Right lung (tissue), 5 donors: Measurements from ENCODE around the gene LYPD6. TPM values are rescaled to one million over a fixed set of nuclear protein-coding genes. Genes with fewer than 3 reads are reported as not detected.
"Not testable (repeated sequence)": the region's sequence is repeated elsewhere in the genome, so short reads cannot be mapped to it uniquely, and the experiment has no call there.

Experiments used
- DNase-seq, 2 donors: peaks; one replicate each; pipeline ENCODE4 v3.0.0-alpha.2; 2013
- polyA plus RNA-seq, 5 donors: library from polyadenylated mRNA; unstranded; fragments of 120-200 nt; gene quantifications; one replicate each; pipeline versions ENCODE4 v1.2.1 to v1.2.3, GENCODE V29; 2013; ENCODE audit warnings: inconsistent platforms in 1 of 5, low replicate concordance in 1 of 5; ENCODE audit not compliant: insufficient read length in 5 of 5, insufficient read depth in 1 of 5

LYPD6 gene
- polyA plus RNA-seq, 5 donors = 11.9 to 20.5 (median 16.9) TPM

DNA sequence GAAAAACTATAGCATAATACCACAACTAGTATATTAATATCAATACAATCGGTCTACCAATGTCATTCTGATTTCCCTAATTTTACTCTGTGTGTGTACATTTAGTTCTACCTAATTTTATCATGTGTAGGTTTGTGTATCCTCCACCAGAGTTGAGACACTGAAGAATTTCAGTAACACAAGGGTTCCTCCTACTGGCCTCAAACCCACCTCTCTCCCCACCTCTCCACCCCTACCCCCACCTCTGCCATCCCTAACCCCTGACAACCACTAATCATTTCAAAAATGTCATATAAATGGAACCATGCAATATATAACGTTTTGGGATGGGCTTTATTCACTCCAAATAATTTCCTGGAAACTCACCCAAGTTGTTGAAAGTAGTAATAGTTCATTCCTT lies 117.9 kb downstream of the LYPD6 start:
- no peak for DNase-seq

DNA sequence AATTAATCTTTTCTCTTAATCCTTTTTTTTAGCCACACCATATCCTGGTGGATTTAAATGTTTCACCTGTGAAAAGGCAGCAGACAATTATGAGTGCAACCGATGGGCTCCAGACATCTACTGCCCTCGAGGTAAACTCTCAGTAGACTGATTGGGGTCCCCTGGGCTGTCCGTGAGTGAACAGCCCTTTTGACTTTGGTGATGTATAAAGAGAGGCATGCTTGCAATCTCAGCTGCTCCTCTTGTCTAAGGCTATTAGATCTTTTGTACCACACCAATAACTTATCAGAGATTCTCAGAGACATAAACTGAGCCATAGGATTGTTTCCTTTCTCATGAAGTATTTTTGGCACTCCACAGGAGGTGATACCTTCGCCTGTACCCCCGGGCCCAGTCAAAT lies 118.6 kb downstream of the LYPD6 start:
- DNase-seq = no peak

DNA sequence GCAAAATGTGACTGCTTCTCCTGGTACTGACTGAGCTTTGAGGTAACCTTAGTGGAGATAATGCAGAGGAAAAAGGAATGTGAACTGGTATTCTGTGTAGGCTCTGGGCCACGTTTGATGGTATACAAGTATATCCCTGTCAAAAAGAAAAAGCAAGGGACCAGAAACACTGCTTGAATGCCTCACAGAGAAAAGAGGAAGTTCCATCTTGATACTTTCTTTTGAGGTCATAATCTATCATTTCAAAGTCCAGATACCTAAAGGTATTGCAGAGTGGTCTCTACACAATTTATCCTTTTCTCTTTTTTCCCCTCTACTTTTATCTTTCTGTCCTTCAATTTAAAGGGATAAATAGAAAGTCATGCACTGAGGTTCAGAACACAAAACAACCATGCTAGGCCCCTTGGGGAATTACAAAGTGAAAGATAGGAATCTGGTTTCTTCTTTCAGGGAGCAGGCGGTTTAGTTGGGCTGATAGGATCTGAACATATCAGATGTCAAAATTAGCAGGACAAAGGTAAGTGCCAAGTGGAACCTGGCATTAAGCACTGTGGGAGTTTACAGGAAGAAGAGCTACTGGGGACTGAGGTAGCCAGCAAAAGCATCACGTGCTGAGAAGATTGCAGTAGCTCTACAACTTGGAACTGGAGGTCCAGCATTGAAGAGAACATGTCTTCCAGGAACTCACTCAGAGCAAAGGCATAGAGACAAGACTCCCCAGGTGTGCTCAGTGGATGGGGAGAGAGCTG lies 121.2 kb downstream of the LYPD6 start:
- DNase-seq = no peak

DNA sequence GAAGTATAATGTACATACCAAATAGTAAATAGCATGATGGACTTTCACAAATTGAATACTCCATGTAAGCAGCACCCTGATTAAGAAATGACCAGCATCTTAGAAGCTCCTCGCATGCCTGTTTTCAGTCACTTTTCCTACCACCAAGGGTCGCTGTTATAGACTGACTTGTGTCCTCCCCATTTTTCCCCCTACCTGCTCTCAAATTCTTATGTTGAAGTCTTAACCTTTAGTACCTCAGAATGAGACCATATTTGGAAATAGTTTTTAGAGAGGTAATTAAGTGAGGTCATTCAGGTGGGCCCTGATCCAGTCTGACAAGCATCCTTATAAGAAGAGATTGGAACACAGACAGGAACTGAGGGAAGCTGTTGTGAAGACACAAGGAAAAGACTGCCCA lies 125.9 kb downstream of the LYPD6 start:
- no peak for DNase-seq

DNA sequence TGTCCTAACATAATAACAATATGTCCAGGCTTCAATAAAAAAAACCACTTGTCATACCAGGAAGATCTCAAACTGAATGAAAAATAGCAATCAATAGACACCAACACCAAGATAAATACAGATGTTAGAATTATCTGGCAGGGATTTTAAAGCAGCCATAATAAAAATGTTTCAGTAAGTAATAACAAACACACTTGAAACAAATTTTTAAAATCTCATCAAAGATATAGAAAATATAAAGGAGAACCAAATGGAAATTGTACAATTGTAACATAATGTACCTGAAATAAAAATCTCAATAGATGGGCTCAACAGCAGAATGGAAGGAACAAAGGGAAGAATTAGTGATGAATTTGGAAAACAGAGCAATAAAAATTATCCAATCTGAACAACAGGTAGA lies 128.1 kb downstream of the LYPD6 start:
- no peak for DNase-seq

DNA sequence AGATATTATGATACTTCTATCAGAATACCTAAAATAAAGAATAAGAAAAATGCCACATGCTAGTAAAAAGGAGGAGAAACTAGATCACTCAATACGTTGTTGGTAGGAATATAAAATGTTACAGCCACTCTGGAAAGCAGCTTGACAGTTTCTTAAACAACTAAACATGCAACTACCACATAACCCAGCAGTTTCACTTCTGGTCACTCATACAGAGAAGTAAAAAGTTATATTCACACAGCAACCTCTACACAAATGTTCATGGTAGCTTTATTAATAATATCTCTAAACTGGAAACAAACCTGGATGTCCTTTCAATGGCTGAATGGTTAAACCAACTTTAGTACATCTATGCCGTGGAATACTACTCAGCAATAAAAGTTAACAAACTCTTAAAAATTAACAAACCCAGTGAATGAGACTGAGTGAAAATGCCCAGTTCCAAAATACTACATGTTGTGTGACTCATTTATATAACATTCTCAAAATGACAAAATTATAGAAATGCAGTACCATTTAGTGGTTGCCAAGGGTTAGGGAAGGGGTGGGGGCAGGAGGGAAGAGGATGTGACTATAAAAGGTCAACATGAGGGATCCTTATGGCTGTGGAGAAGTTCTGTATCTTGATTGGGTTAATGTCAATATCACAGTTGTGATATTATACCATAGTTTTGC lies 133.1 kb downstream of the LYPD6 start:
- DNase-seq = no peak

DNA sequence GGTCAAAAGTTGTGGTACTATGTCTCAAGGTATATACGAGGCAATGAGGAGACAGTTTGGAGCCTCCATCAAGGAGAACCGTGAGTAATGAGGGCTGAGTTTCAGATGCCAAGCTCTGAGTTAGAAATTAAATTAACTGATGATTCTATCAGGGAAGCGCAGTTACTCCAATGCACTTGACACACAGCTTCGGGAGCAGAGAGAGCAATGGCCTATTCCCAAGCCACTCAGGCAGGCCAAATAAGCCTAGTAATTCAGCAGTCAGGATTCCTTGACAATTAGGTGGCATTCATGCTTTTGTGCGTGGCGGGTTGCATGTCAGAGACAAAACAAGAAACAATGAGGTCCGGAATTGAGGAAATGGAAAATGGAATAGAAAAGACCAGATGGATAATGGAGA lies 134.0 kb downstream of the LYPD6 start:
- no peak for DNase-seq

DNA sequence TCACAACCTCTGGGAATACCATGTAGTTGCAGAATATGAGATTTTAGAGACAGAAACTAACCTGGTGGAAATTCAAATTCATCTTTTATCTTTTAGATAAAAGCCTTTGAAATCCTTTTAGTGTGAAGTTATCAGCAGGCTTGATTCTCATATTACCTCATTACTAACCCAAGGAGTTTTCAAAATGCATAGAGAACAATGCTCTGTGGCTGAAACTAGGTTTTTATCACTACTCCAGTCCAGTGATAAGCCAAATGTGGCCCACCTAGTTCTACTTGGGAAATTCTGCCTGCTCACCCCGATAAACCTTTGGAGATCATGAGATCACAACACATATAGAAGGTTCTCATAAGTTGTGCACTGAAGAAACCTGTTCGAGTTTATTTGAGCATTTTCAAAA lies 135.5 kb downstream of the LYPD6 start:
- no peak for DNase-seq

DNA sequence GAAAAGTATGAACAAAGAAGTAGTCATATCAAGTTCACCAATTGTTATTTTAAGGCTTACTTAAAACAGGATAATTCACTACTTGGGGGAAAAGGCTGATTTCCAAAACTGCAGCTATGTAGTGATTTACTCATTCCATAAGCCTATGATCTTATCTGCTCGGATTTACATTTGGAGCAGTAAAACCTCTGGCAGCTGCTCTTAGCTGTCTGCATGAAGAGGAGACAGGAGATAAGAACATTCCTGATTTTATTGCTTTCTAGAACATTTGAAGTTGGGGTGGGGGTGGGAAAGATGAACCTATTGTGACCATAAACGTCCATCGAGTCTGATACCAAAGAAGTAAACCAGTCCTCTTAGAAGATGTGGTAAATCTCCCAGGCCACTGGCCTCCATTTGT lies 136.2 kb downstream of the LYPD6 start:
- DNase-seq = peak in 1 of 2 donors; percentile 29

DNA sequence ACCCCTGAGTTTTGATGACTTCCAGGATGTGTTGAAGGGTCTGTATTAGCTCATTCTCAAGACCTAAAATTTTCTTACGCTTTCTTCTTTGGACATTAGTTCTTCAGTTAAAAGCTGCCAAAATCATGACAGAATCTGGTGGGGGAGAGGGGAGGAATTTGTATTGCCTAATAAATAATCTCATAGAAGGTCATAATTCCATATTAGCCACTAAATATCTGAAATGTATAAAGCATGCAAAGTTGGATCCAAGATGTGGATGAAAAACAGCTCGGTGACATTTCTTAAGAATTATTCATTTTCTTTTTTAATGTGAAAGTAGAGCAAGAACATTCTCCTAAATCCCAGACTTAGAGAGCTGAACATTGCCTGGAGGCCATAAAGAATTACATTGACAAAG lies 137.0 kb downstream of the LYPD6 start:
- DNase-seq = peak; percentile 53 to 62

DNA sequence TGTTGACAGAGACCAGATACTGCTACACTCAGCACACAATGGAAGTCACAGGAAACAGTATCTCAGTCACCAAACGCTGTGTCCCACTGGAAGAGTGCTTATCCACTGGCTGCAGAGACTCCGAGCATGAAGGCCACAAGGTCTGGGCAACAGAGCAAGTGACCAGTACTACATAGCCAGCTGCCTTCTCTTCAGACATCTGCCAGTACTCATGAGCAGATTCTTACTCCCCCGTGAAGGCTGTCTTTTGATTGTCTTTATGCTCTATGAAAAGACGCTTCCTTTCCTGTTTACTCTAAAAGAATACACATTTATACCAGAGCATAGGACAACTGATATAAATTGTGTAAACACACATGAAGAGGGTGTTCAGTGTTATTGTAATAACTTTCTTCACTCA lies 138.2 kb downstream of the LYPD6 start:
- peak in 1 of 2 donors; percentile 29 for DNase-seq

DNA sequence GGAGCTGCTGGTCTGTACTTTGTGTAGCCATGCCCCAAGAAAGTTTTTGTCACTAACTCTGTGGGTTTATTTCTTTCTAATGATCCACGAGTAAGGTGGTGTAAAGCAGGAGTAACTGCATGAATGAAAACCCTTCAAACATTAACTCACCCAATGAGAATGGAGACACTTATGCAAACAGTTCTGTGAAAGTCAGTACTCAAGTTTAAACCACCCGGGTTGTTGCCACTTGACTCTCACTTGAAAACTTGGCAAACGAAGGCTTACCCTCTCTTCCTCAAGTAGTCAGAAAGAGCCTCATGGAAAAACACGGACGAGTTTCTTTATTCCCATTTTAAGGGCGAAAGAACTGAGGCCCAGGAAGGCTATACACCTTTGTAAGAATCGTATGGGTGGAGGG lies 139.7 kb downstream of the LYPD6 start:
- peak in 1 of 2 donors; percentile 40 for DNase-seq

DNA sequence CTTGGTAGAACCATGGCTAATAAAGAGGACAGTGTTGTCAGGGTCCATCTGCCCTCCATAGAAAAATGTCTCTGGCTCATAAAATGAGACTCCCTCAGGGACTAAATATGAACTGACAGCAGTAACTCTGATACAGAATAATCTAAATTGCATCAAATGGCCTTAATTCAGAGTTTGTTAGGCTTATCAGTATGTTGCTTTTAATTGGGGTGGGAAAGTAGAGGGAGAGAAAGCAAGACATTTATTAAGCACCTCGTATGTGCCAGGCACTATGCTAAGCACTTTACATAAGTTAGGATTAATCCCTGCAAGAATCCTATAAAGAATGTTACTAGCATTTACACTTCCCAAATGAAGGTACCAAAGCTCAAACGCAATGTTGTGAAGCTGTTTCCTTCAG lies 142.0 kb downstream of the LYPD6 start:
- DNase-seq = no peak

DNA sequence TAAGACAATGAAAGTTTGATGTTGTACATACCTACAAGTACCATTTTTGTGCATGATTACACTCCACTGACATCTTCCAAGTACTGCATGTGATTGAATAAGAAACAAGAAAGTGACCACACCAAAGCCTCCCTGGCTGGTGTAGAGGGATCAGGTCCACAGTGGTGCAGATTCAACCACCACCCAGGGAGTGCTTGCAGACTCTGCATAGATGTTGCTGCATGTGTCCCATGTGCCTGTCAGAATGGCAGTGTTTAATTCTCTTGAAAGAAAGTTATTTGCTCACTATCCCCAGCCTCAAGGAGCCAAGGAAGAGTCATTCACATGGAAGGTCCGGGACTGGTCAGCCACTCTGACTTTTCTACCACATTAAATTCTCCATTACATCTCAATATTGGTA lies 142.7 kb downstream of the LYPD6 start:
- DNase-seq = no peak

DNA sequence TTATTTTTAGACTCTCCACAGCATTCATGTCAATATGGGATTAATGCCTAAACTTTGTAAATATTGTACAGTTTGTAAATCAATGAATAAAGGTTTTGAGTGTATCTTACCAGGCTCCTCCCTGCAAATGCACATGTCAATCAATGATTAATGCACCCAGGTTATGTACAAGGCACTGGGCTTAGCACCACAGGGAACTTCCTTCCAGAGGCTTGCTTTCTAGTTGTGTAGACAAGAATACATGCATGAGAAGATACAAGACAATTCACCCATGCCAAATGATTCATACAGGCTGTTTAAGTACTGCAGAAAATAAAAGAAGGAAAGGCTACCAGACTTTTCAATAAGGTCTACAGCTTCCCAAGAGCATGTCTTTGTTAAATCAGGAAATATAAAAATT lies 143.1 kb downstream of the LYPD6 start:
- no peak for DNase-seq

DNA sequence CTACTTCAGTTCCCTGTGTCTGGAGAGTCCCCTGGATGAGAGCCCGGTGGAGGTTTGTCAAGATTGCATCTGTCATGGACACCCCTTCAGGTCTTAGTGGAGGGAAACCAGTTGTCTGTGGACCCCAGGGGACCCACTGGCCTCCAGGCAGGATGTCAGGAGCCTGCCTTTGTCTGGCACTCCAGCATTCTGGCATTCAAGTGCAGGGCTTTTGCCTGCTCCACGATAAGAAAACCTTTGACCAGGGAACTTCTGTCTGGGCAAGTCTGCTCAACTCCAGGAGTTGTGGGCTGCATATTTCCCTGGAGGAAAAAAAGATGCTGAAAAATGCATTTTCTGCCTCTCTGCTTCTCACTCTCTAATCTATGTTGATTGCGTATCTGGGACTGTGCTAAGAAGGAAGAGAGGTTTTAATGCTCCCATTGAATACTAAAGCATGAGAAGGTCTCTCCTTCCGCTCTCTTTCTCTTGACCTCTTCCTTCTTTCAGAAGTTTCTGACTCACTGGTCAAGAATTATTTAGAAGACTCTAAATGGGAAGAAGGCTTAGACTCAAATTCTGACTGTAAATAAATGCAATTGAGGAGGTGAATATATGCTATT lies 152.7 kb downstream of the LYPD6 start:
- DNase-seq = no peak

DNA sequence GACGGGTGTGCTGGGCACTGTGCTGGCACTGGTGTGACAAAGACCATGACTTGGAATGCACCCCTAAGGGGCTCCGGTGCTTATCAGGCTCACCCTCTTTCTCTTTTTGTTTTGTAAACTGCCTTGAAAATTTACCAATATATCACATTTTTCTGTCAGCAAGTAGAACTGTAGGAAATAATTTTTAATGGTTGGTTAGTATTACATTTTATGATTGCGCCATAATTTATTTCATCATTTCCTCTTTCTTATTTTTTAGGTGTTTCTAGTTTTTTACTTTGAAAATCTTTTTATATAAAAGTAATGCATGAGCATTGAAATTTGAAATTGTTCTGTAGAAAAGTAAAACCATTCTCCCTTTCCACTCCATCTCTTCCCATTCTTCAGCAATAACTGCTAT lies 156.3 kb downstream of the LYPD6 start:
- DNase-seq = no peak

DNA sequence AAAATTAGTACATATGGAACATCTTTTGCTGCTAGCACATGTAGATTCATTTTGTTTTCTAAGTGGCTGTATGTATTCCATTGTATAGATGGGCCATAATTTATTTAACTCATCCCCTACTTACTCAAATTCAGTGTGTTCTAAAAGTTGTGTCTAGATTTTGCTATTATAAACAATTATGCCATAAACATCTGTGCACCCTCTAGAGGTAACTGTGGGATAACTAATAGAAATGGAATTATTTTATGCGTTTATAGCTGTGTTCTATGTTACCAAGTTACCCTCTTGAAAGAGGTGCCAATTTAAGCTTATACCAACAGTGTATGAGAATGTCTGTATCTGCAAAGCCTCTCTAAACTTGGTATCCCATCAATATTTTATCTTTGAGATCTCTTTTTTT lies 156.8 kb downstream of the LYPD6 start:
- DNase-seq = no peak

DNA sequence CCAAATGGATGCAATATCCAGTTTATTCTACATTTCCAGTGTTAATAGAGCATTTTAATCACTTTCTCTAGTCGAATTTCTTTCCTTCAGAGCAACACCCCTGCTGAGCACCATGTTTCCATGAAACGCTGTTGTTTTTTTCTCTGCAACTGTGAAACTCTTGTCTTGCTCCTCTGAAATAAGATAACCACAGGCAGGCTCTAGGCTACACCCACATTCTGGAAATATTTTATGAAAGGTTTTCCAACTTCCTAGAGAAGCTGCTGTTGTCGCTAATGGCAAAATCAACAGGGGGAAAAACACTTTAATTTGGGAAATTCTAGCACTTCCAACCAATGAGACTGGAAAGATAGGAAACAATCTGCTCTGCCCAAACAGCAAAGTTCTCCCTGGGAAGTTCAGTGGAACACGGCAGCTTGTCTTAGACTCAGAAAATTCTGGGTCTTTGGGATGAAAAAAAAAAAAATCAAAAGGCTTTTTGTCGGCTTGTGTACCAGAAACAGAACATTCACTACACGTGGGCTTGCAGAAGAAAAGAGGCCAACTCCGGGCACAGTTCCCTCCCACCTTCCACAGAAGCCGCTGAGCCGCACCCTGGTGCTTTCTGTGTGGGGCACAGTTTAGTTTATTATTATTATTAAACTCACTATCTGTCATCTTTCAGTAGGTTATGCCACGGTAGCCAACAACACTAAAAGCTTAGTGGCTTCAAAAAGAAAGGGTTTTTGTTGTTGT lies 158.5 kb downstream of the LYPD6 start:
- no peak for DNase-seq

DNA sequence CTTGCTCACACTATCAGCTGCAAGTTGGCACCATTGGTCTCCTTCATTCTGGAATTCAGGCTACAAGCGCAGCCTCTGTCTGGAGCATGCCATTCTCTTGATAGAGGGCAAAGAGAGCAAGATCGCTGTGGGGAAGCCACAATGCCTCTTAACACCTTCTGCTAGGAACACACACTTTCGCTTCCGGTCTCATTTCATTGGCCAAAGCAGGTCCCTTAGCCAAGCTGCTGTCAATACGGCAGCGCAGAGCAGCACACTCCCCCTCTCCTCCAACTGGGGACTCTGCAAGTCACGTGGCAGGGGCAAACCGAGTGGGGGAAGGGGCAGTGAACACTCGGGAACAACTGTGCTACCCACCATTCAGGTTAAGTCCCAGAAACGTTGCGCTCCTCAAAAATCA lies 159.1 kb downstream of the LYPD6 start:
- no peak for DNase-seq

DNA sequence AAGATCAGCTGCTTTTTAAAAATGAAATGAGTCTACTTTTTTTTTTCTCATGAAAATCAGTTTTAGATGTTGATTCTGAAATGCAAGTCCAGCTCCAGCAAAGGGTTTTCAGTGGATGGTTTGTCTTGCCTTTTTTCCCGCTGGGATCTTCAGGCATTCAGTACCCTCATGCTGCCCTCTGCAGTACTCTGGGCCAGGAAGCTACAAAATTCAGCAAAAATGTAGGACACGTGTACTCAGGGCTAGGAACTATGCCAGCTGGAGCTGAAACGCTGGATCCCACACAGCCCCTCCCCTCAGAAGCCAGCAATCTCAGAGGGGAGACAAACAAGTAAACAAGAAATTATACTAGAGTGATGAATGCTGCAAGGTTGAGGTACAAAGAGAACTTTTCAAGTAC lies 159.9 kb downstream of the LYPD6 start:
- peak; percentile 53 to 61 for DNase-seq

DNA sequence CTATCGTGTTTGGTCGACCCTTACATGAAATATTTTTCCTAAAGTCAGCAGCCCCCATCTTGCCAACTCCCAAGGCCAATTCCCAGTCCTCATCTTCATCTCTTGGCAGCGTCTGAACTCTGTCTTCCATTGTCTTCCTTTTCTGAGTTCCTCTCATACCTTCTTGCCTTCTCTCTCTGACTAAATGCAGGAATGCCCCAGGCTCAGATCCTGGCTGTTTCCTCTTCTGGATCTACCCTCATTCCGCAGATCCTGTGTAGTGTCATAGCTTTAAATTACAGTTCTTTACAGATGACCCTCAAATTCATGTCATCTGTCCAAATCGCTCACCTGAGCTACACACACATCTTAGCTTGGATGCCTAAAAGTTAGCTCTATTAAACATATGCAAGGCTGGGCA lies 162.5 kb downstream of the LYPD6 start:
- DNase-seq = no peak

DNA sequence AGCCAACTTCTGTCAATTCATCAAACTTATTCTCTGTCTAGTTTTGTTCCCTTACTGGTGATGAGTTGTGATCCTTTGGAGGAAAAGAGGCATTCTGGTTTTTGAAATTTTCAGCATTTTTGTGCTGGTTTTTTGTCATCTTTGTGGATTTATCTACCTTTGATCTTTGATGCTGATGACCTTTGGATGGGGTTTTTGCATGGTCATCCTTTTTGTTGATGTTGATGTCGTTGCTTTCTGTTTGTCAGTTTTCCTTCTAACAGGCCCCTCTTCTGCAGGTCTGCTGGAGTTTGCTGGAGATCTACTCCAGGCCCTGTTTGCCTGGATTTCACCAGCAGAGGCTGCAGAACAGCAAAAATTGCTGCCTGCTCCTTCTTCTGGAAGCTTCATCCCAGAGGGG lies 168.8 kb downstream of the LYPD6 start:
- DNase-seq = not testable (repeated sequence)
